CD4-positive, alpha-beta T cell (primary cell): Measurements from ENCODE around the gene FGFRL1. TPM values are rescaled to one million over a fixed set of nuclear protein-coding genes. Genes with fewer than 3 reads are reported as not detected.

Source experiments
- ATAC-seq: fragments of 200-7000 bp; cut with Tn5 transposase; one replicate; pipeline ENCODE4 v1.10.0; 2022; ENCODE audit warnings: mild to moderate bottlenecking; ENCODE audit not compliant: poor library complexity
- CTCF ChIA-PET: fragments of 350-600 bp; sonication (Branson Sonifier 250); formaldehyde crosslinking; loops from one replicate; lab custom pipeline; 2021; ENCODE audit warnings: antibody characterized with exemption, inconsistent platforms; lab: Charles Lee
- POLR2A ChIA-PET: fragments of 350-600 bp; sonication (Branson Sonifier 250); formaldehyde crosslinking; loops from one replicate; lab custom pipeline; 2021; ENCODE audit warnings: antibody characterized with exemption, inconsistent platforms; lab: Charles Lee
- DNase-seq, 14 experiments: peaks; one replicate each; pipeline ENCODE4 v3.0.0-alpha.2; 2013 to 2020; ENCODE audit warnings: mixed read lengths in 2 of 14
- H3K27ac ChIP-seq, 2 donors: one replicate each; pipeline versions ENCODE4 v1.5.1 to v1.7.0; 2013; ENCODE audit warnings: low read length in 2 of 2, low read depth in 1 of 2, mild to moderate bottlenecking in 1 of 2
- H3K27me3 ChIP-seq, 2 experiments: 1 replicate in 1 of 2; 2 replicates in 1 of 2; pipeline versions ENCODE4 v1.6.1 to v1.7.0; 2013; ENCODE audit warnings: low read length in 2 of 2, control low read depth in 1 of 2, mild to moderate bottlenecking in 1 of 2, moderate library complexity in 1 of 2; ENCODE audit not compliant: insufficient read depth in 2 of 2, control insufficient read depth in 1 of 2
- H3K36me3 ChIP-seq: one replicate; pipeline ENCODE4 v1.6.1; 2013; ENCODE audit warnings: low read length, control low read depth; ENCODE audit not compliant: insufficient read depth
- H3K4me1 ChIP-seq: one replicate; pipeline ENCODE4 v1.6.1; 2013; ENCODE audit warnings: low read length, control low read depth; ENCODE audit not compliant: insufficient read depth
- H3K4me3 ChIP-seq: one replicate; pipeline ENCODE4 v1.5.1; 2013; ENCODE audit warnings: mild to moderate bottlenecking, low read length, moderate library complexity
- H3K9me3 ChIP-seq, 2 experiments: 1 replicate in 1 of 2; 2 replicates in 1 of 2; pipeline versions ENCODE4 v1.6.1 to v1.7.0; 2013; ENCODE audit warnings: low read length in 2 of 2, mild to moderate bottlenecking in 2 of 2, control low read depth in 1 of 2, moderate library complexity in 1 of 2; ENCODE audit not compliant: control insufficient read depth in 1 of 2, insufficient read depth in 1 of 2
- H3K27ac Mint-ChIP-seq: one replicate; pipeline ENCODE4 v1.8.0; 2020; ENCODE audit warnings: mixed read lengths
- H3K27me3 Mint-ChIP-seq: one replicate; pipeline ENCODE4 v1.8.0; 2021; ENCODE audit warnings: mixed read lengths
- H3K36me3 Mint-ChIP-seq: one replicate; pipeline ENCODE4 v1.8.0; 2021; ENCODE audit warnings: low read depth, mixed read lengths
- H3K4me1 Mint-ChIP-seq: one replicate; pipeline ENCODE4 v1.8.0; 2021; ENCODE audit warnings: low read depth, mixed read lengths
- H3K4me3 Mint-ChIP-seq: one replicate; pipeline ENCODE4 v1.8.0; 2020; ENCODE audit warnings: mild to moderate bottlenecking, mixed read lengths
- H3K9me3 Mint-ChIP-seq: one replicate; pipeline ENCODE4 v1.8.0; 2020; ENCODE audit warnings: mixed read lengths
- CTCF ChIP-seq: fragments of 200-600 bp; IDR thresholded peaks from one replicate; pipeline ENCODE4 v1.8.0; 2022; ENCODE audit warnings: antibody characterized with exemption, mild to moderate bottlenecking
- intact Hi-C, 2 experiments: fragments of 100-400 bp; cut with DNase I in 1 of 2; cut with micrococcal nuclease in 1 of 2; formaldehyde crosslinking; loops; one replicate each; pipeline versions ENCODE4 v1.15.1 to v1.9.0; 2023 to 2025; cut with DNase I, micrococcal nuclease
- total RNA-seq, 174 experiments: library from RNA in 2 of 174; stranded (reverse) in 2 of 174; gene quantifications; one replicate each; pipeline ENCODE4 v1.2.3 and lab custom pipeline; 2021 to 2026

Gene FGFRL1
- total RNA-seq, 2 experiments from 2014 or later: 21.8 to 25.0 TPM

- ChIA-PET CTCF (no interaction called here), POLR2A (no interaction called here)
- Histone ChIP-seq H3K27ac (no peak overlapping the region), H3K4me3 (no peak overlapping the region), H3K27me3 (peaks cover 0 to 2% of the 10 kb centered on the region in 2 experiments), H3K36me3 (peaks cover 13% of the 10 kb centered on the region), H3K4me1 (peaks cover 13% of the 10 kb centered on the region), H3K9me3 (peaks cover 0 to 4% of the 10 kb centered on the region in 2 experiments)
- intact Hi-C loops: no loop called here
- Mint-ChIP-seq H3K27me3 (no peaks in the 10 kb centered on the region), H3K9me3 (no peaks in the 10 kb centered on the region), H3K4me1 (no peaks in the 10 kb centered on the region), H3K36me3 (peaks cover 13% of the 10 kb centered on the region), H3K4me3 (no peak overlapping the region), H3K27ac (no peak overlapping the region)
- no peak for TF ChIP-seq CTCF
- ATAC-seq (no peak), DNase-seq (no peak)
Observed at GRCh38 chr4:965766-966134, 45.7 kb upstream of the FGFRL1 start.

DNA sequence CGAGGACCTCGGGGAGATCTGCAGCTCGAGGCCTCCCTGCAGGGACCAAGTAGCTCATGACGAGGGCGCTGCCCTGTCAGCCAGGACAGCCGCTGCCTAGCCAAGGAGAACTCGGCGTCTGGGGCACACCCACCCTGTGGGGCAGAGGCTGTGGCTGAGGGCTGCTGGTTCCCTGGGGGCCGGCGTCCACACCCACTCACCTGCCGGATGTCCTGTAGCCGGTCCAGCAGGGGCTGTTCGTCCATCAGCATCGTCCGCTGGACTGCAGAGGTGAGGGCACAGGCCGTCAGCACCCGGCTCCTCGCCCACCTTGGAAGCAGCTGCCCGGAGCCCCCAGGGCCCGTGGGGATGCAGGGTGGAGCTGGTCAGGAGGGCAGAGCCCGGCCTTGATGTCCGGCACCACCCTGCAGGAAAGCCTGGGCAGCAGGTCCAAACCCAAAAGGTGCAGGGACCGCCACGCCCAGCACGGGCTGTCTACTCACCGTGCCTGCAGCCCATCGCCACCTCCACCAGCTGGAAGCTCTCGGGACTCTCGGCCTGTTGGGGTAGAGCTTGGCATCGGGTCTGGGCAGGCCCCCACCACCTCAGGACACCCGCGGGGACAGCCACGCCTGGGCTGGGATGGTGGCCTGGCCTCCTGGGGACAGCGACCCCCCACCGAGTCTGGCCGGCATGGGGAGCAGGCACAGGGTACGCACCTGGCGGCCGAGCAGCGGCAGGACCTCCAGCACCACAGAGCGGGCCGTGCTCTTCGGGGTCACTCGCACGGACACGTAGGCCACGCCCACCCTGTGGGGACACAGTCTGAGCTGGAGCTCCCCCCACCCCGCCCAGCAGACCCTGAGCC, 44.9 kb upstream of the FGFRL1 start:
- POLR2A ChIA-PET: no interaction called here
- DNase-seq: no peak

More for the DNA sequence above, 44.9 kb upstream of the FGFRL1 start:
- H3K27ac Mint-ChIP-seq: no peak overlapping the region
- H3K4me3 Mint-ChIP-seq: no peak overlapping the region
- ATAC-seq: no peak
- H3K4me1 Mint-ChIP-seq: no peaks in the 10 kb centered on the region
- peaks cover 0 to 4% of the 10 kb centered on the region in 2 experiments for H3K9me3 ChIP-seq
- H3K36me3 Mint-ChIP-seq: peaks cover 13% of the 10 kb centered on the region
- no peak overlapping the region for H3K27ac ChIP-seq
- no peaks in the 10 kb centered on the region for H3K27me3 Mint-ChIP-seq
- CTCF ChIA-PET: no interaction called here
- H3K36me3 ChIP-seq: peaks cover 13% of the 10 kb centered on the region
- no peak for TF ChIP-seq CTCF
- peaks cover 20% of the 10 kb centered on the region for H3K4me1 ChIP-seq
- H3K4me3 ChIP-seq: no peak overlapping the region
- intact Hi-C loops: no loop called here
- H3K9me3 Mint-ChIP-seq: no peaks in the 10 kb centered on the region
- peaks cover 0 to 2% of the 10 kb centered on the region in 2 experiments for H3K27me3 ChIP-seq
